ENCODE data around the gene ZBTB40. TPM values are rescaled to one million over a fixed set of nuclear protein-coding genes. Genes with fewer than 3 reads are reported as not detected.

The ZBTB40 gene
- total RNA-seq, 1 donor from 2014 or later, result 15.3 TPM

DNA sequence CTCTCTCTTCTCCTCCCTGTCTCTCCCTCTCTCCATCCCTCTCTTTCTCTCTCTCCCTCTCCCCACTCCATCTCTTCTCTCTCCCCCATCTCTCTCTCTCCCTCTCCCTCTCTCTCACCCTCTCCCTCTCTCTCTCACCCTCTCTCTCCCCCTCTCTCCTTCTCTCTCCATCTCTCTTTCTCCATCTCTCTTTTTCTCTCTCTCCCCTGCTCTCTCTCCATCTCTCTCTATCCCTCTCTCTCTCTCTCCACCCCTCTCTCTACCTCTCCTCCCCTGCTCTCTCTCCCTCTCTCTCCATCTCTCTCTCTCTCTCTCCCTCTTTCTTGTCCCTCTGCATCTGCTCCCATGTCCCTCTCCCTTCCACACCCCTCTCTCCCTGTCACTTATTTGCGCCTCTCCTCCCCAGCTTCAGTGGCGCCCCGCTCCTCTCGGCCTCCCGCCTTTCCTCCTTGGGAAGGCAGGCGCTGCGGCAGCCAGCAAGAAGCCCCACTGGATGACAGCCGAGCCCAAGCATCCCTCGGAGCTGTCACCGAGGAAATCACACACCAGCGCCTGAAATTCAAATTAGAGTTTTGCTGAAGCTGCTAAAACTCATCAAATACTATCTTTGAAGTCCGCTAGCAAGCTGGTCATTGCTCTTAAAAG lies 96.3 kb downstream of the ZBTB40 start:
- no peaks in the 10 kb centered on the region for H3K79me2 ChIP-seq (ENCODE audit: insufficient read depth, low read length)
- DNase-seq (ENCODE audit: low read depth) (no peak), FAIRE-seq (no peak)
- H4K20me1 ChIP-seq (ENCODE audit: insufficient read depth, low read length), result no peaks in the 10 kb centered on the region
- no peak overlapping the region for H3K9ac ChIP-seq (ENCODE audit: low read length)
- H3K4me3 ChIP-seq (ENCODE audit: insufficient read depth, low read depth, low read length), result no peak overlapping the region
- H3K36me3 ChIP-seq (ENCODE audit: insufficient read depth, low read length), result no peaks in the 10 kb centered on the region
- Mint-ChIP-seq H3K4me3 (ENCODE audit: unreplicated experiment) (no peak overlapping the region), H3K9me3 (ENCODE audit: unreplicated experiment) (no peaks in the 10 kb centered on the region), H3K27ac (ENCODE audit: unreplicated experiment) (no peak overlapping the region), H3K4me1 (ENCODE audit: low read depth, unreplicated experiment) (no peaks in the 10 kb centered on the region), H3K36me3 (ENCODE audit: low read depth, unreplicated experiment) (no peaks in the 10 kb centered on the region), H3K27me3 (ENCODE audit: low read depth, unreplicated experiment) (peaks cover 81% of the 10 kb centered on the region)
- H3K4me1 ChIP-seq (ENCODE audit: insufficient read depth, low read length), result no peaks in the 10 kb centered on the region
- no peak overlapping the region for H3K27ac ChIP-seq (ENCODE audit: low read depth, low read length)
- no peak overlapping the region for H3K4me2 ChIP-seq (ENCODE audit: low read length)
- no peaks in the 10 kb centered on the region for H3K9me3 ChIP-seq (ENCODE audit: insufficient read depth, low read depth, low read length)
- TF ChIP-seq, protein P1, sequence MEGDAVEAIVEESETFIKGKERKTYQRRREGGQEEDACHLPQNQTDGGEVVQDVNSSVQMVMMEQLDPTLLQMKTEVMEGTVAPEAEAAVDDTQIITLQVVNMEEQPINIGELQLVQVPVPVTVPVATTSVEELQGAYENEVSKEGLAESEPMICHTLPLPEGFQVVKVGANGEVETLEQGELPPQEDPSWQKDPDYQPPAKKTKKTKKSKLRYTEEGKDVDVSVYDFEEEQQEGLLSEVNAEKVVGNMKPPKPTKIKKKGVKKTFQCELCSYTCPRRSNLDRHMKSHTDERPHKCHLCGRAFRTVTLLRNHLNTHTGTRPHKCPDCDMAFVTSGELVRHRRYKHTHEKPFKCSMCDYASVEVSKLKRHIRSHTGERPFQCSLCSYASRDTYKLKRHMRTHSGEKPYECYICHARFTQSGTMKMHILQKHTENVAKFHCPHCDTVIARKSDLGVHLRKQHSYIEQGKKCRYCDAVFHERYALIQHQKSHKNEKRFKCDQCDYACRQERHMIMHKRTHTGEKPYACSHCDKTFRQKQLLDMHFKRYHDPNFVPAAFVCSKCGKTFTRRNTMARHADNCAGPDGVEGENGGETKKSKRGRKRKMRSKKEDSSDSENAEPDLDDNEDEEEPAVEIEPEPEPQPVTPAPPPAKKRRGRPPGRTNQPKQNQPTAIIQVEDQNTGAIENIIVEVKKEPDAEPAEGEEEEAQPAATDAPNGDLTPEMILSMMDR (IDR thresholded peaks at IDR 0.05; ENCODE audit: insufficient read depth, low read depth, low read length), result no peak
- TF ChIP-seq EZH2 (IDR thresholded peaks at IDR 0.05; ENCODE audit: insufficient read depth, low read length), result no peak
- no peak overlapping the region for H2AFZ ChIP-seq (ENCODE audit: low read depth, low read length)
- peaks cover 39% of the 10 kb centered on the region for H3K27me3 ChIP-seq (ENCODE audit: insufficient read depth, low read length)

DNA sequence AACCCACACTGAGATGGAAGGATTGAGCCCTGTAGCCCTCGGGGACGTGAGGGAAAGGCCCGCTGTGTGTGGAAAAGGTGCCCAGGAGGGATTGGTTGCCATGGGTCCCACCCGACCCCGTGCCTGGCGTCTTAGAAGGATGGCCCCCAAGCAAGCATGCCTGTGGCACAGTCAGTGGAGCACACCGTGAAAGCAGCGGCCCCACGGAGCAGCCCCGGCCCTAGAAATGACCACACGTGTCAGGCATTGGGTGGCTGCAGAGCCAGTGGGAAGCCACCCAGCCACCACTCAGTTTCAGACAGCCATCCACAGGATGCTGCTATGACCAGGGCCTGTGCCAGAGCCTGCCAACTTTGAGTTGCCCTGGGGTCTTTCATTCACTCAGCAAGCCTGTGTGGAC lies 98.4 kb downstream of the ZBTB40 start:
- no peak for FAIRE-seq
- Histone ChIP-seq H3K4me1 (ENCODE audit: insufficient read depth, low read length) (no peaks in the 10 kb centered on the region), H2AFZ (ENCODE audit: low read depth, low read length) (no peak overlapping the region), H3K27ac (ENCODE audit: low read depth, low read length) (no peak overlapping the region), H3K79me2 (ENCODE audit: insufficient read depth, low read length) (no peaks in the 10 kb centered on the region), H3K4me2 (ENCODE audit: low read length) (no peak overlapping the region), H3K4me3 (ENCODE audit: insufficient read depth, low read depth, low read length) (no peak overlapping the region), H3K9me3 (ENCODE audit: insufficient read depth, low read depth, low read length) (no peaks in the 10 kb centered on the region), H3K27me3 (ENCODE audit: insufficient read depth, low read length) (peaks cover 45% of the 10 kb centered on the region), H3K9ac (ENCODE audit: low read length) (no peak overlapping the region), H4K20me1 (ENCODE audit: insufficient read depth, low read length) (no peaks in the 10 kb centered on the region), H3K36me3 (ENCODE audit: insufficient read depth, low read length) (no peaks in the 10 kb centered on the region)
- H3K36me3 Mint-ChIP-seq (ENCODE audit: low read depth, unreplicated experiment), result peaks cover 2% of the 10 kb centered on the region
- H3K9me3 Mint-ChIP-seq (ENCODE audit: unreplicated experiment), result no peaks in the 10 kb centered on the region
- H3K4me3 Mint-ChIP-seq (ENCODE audit: unreplicated experiment), result no peak overlapping the region
- TF ChIP-seq, protein P1 (IDR thresholded peaks at IDR 0.05; ENCODE audit: insufficient read depth, low read depth, low read length), result no peak
- no peak for TF ChIP-seq EZH2 (IDR thresholded peaks at IDR 0.05; ENCODE audit: insufficient read depth, low read length)
- H3K27ac Mint-ChIP-seq (ENCODE audit: unreplicated experiment), result no peak overlapping the region
- H3K27me3 Mint-ChIP-seq (ENCODE audit: low read depth, unreplicated experiment), result peaks cover 83% of the 10 kb centered on the region
- DNase-seq (ENCODE audit: low read depth), result no peak
- no peaks in the 10 kb centered on the region for H3K4me1 Mint-ChIP-seq (ENCODE audit: low read depth, unreplicated experiment)

DNA sequence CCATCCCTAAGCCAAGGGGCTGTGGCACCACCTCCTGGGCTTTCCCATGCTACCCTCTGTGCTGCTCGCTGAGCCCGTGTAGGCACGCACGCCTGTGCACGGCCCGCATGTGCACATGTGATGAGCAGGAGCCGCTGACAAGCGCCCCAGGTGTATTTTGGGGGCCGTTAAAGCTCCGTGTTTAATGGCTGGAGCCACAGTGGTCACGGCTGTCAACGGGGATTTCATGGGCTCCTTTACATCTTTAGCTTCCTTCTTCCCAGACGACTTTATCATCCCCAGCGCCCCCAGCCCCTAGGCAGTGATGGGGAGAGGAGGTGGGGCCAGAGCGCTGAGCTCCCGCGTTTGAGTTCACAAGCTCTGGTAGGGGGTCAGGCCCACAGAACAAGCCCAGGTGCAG lies 99.9 kb downstream of the ZBTB40 start:
- Histone ChIP-seq H3K27ac (ENCODE audit: low read depth, low read length) (no peak overlapping the region), H3K27me3 (ENCODE audit: insufficient read depth, low read length) (peaks cover 37% of the 10 kb centered on the region)

More for the DNA sequence above, 99.9 kb downstream of the ZBTB40 start:
- Histone ChIP-seq H3K36me3 (ENCODE audit: insufficient read depth, low read length) (no peaks in the 10 kb centered on the region), H3K9me3 (ENCODE audit: insufficient read depth, low read depth, low read length) (no peaks in the 10 kb centered on the region), H3K9ac (ENCODE audit: low read length) (no peak overlapping the region), H3K4me2 (ENCODE audit: low read length) (no peak overlapping the region), H3K4me1 (ENCODE audit: insufficient read depth, low read length) (no peaks in the 10 kb centered on the region), H3K79me2 (ENCODE audit: insufficient read depth, low read length) (no peaks in the 10 kb centered on the region), H2AFZ (ENCODE audit: low read depth, low read length) (no peak overlapping the region), H4K20me1 (ENCODE audit: insufficient read depth, low read length) (no peaks in the 10 kb centered on the region), H3K4me3 (ENCODE audit: insufficient read depth, low read depth, low read length) (no peak overlapping the region)
- Mint-ChIP-seq H3K27ac (ENCODE audit: unreplicated experiment) (no peak overlapping the region), H3K36me3 (ENCODE audit: low read depth, unreplicated experiment) (peaks cover 2% of the 10 kb centered on the region), H3K4me3 (ENCODE audit: unreplicated experiment) (no peak overlapping the region), H3K4me1 (ENCODE audit: low read depth, unreplicated experiment) (no peaks in the 10 kb centered on the region), H3K27me3 (ENCODE audit: low read depth, unreplicated experiment) (peaks cover 83% of the 10 kb centered on the region), H3K9me3 (ENCODE audit: unreplicated experiment) (no peaks in the 10 kb centered on the region)
- no peak for DNase-seq (ENCODE audit: low read depth)
- FAIRE-seq, result no peak
- TF ChIP-seq, protein P1 (IDR thresholded peaks at IDR 0.05; ENCODE audit: insufficient read depth, low read depth, low read length), result no peak
- no peak for TF ChIP-seq EZH2 (IDR thresholded peaks at IDR 0.05; ENCODE audit: insufficient read depth, low read length)

Data from astrocyte (in vitro differentiated cells and primary cell).